ENCODE measurements around the gene ENDOU.

ENDOU gene

GRCh38 chr12:47725091-47725772 is at the start of gene ENDOU:
ENDOU (minus strand) TSS chr12:47725490; CDS start chr12:47725413, 77 bp downstream.
- no peak for TF ChIP-seq CTCF (IDR thresholded peaks at IDR 0.05; ENCODE audit: low read depth, low read length, missing control alignments)
- DNase-seq (ENCODE audit: low read depth) = no peak
- H3K4me3 ChIP-seq (ENCODE audit: low read depth, low read length) = no peak within 1 kb of the TSS

GRCh38 chr12:47774663-47775062 is 49.4 kb upstream of the ENDOU start:
- no peak overlapping the region for H3K4me3 ChIP-seq (ENCODE audit: low read depth, low read length)
- DNase-seq (ENCODE audit: low read depth) = no peak
- TF ChIP-seq CTCF (IDR thresholded peaks at IDR 0.05; ENCODE audit: low read depth, low read length, missing control alignments) = no peak

GRCh38 chr12:47773858-47774580 is 48.7 kb upstream of the ENDOU start:
- TF ChIP-seq CTCF (IDR thresholded peaks at IDR 0.05; ENCODE audit: low read depth, low read length, missing control alignments) = no peak

GRCh38 chr12:47773062-47773857 is 48.0 kb upstream of the ENDOU start, which contains the start of gene SLC48A1:
SLC48A1 (plus strand) TSS chr12:47773238; CDS start chr12:47773305, 67 bp downstream.
- peak within 1 kb of the TSS; percentile 60 for H3K4me3 ChIP-seq (ENCODE audit: low read depth, low read length)
- DNase-seq (ENCODE audit: low read depth) = no peak

More at GRCh38 chr12:47773858-47774580, 48.7 kb upstream of the ENDOU start:
- H3K4me3 ChIP-seq (ENCODE audit: low read depth, low read length) = peak overlapping the region; percentile 60
- no peak for DNase-seq (ENCODE audit: low read depth)

GRCh38 chr12:47772738-47773061 is 47.4 kb upstream of the ENDOU start:
- no peak for DNase-seq (ENCODE audit: low read depth)
- peak overlapping the region; percentile 60 for H3K4me3 ChIP-seq (ENCODE audit: low read depth, low read length)
- no peak for TF ChIP-seq CTCF (IDR thresholded peaks at IDR 0.05; ENCODE audit: low read depth, low read length, missing control alignments)

More at GRCh38 chr12:47773062-47773857, 48.0 kb upstream of the ENDOU start, which contains the start of gene SLC48A1:
- TF ChIP-seq CTCF (IDR thresholded peaks at IDR 0.05; ENCODE audit: low read depth, low read length, missing control alignments) = peak; percentile 36

GRCh38 chr12:47772094-47772660 is 46.9 kb upstream of the ENDOU start:
- no peak for DNase-seq (ENCODE audit: low read depth)
- H3K4me3 ChIP-seq (ENCODE audit: low read depth, low read length) = no peak overlapping the region
- no peak for TF ChIP-seq CTCF (IDR thresholded peaks at IDR 0.05; ENCODE audit: low read depth, low read length, missing control alignments)

All from GM12864 (cell line).